HG03354 (cell line): ENCODE results near the gene WEE2.
A peak's percentile ranks its signal among the peaks of the same experiment; 100 is the strongest.
"Not testable (repeated sequence)": the region's sequence is repeated elsewhere in the genome, so short reads cannot be mapped to it uniquely, and the experiment has no call there.

Experiments used
- ATAC-seq: cut with Tn5 transposase; IDR thresholded peaks from one replicate; pipeline ENCODE4 v1.9.1; 2021; ENCODE audit warnings: mild to moderate bottlenecking; ENCODE audit not compliant: unreplicated experiment, poor library complexity, severe bottlenecking

Gene WEE2

DNA sequence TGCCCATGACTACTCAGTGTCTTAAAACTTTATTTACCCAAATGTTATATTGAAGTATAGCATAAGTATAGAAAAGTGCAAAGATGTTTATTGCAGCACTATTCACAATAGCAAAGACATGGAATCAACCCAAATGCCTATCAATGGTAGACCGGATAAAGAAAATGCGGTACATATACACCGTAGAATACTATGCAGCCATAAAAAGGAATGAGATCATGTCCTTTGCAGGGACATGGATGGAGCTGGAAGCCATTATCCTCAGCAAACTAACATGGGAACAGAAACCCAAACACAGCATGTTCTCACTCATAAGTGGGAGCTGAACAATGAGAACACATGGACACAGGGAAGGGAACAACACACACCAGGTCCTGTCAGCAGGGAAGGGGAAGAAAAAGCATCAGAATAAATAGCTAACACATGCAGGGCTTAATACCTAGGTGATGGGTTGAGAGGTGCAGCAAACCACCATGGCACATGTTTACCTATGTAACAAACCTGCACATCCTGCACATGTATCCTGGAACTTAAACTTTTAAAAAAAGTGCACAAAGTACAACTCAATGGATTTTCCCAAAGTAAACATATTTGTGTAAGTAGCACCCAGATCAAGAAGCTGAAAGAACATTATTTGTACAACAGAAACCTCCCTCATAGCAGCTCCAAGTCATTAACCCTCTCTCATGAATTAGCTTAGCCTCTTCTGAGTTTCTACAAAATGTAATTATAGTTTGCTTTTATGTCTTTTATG, 18.9 kb upstream of the WEE2 start:
- ATAC-seq, result not testable (repeated sequence)

DNA sequence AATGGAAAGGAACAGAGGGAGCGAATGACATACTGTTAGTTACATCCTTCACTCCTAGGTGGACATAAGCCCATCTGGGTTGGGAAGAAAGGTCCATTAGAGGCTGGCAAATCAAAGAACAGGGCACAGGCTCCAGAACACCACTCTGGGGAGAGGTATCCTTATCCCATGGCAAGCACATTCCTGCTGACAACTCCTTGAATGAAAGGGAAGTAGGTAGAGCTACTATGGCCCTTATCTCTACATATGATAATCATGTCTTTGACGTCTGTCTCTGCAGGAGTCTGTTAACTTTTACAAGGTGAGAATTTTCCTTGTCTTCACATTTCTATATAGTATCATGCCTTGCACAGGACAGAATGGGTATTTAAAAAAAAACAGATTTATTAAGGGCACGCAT, 16.6 kb upstream of the WEE2 start:
- ATAC-seq, result no peak

DNA sequence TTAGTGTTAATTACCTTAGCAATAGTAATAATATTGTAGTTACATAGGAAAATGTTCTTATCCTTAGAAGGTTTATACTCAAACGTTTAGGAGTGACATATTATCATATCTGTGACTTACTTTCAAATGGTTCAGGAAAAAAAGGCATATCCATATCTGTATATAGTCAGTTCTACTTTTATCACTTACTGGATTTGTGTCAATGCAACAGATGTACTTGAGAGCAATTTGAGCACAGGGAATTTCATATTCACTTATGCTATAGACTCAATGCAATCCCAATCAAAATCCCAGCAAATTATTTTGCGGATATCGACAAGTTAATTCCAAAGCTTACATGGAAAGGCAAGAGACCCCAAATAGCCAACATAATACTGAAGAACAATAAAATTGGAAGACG, 16.2 kb upstream of the WEE2 start:
- ATAC-seq, result no peak

DNA sequence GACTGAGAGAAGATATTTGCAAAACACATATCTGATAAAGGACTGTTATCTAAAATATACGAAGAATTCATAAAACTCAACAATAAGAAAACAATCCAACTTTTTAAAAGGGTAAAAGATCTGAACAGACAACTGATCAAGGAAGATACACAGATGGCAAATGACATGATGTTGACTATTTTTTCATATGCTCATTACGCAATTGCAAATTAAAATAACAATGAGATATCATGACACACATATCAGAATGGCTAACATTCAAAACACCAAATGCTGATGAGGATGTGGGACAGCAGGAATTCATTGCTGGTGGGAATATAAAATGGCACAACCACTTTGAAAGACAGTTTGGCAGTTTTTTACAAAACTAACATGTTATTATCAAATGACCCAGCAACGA, 15.1 kb upstream of the WEE2 start:
- ATAC-seq, result no peak

DNA sequence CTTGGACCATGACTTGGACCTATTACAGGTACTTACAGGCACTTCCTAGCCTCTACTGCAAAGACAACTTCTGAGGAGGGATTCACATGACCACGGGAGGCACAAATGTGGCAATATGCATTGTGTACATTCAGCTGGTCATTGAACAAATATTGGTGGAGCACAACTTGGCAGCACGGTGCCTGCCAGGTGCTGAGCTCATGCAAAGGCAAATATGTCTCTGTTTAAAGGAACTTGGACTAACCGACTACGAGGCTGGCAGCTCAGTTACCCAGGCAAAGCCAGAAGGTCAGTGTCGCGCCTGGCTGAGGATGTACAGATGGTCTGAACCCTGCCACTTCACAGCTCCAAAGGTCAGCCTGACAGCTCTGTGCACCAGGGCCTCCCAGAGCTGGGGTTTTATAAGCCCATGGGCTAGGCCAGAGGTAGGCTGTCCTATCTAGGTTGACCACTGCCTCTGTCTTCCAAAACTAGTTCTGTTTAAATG, 12.3 kb upstream of the WEE2 start:
- ATAC-seq, result no peak

DNA sequence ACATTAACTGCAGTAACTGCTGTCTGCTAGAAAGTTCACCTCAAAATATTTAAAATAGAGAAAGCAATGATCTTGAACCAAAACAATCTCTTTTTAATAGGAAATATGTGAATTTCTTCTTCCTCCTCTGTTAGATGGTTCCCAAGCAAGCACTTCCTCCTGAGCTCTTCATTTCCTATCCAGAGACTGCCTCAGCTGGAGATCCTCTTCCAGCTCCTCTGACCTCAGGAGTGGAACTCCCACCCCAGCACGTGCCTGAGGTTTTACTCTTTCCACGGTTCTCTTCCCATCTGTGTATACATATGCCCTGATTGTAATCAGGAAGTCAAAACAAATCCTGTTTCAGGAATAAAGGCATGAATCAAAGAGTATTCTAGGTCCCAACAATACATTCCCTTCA, 11.8 kb upstream of the WEE2 start:
- ATAC-seq, result no peak

DNA sequence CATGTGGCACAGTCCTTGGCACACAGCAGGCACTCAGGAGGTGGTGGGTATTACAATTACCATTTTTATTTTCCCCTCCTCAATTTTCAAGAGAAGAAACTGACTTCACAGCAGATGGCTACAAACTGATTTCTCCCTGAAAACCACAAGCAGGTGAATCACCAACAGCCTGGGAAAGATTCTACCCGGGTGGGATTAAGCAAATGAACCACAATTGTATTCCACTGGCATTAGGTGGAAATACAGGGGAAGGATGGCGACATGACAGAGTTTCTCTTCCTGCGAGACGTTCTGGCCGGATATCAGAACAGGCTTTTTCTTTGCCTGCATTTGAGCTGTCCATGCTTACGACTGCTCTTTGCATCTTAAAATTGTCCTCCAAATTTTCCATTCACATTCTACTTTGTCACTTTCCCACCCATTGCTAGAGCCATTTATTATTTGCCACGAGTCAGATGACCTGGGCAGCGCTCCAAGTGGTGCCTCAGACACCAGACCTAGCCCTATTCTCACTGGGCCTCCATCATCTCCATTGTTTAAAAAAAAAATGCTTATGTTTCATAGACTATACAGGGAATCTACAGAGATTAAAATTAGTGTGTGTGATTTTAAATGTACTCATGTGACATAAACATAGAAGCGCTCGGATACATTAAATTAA, 10.8 kb upstream of the WEE2 start:
- ATAC-seq, result no peak

DNA sequence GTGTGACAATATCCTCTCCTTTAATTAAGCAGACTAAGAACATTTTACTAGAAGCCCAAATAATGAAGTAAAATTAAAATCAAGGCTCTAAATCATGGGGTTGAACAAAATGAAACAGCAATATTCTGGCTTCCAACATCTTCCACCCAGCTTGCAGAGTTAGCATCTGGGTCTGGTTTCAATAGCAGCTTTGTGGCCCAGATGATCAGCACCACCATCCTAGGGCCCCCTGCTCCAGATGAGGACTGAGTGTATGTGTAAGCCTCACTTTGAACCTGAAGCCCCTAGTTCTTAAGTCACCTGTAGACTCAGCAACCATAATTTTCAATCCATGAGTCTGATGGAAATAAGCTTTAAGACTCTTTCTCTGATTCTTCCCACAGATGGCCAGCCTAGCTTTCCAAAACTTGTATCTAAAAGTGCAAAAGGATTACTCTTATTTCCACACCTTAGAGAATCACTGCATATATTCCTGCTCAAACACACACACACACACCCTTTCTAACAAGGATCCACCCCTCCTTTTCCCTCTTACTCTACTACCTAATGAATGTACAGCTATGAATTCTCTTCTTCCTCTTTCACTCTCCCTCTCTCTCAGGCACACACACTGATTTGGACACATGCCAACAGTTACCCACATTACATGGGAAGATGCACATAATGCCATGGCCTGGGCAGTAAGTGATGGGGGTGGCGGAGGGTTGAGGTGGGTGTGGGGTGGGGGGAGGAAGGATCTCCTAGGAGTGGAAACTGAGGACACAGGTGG, 9.7 kb upstream of the WEE2 start:
- no peak for ATAC-seq

DNA sequence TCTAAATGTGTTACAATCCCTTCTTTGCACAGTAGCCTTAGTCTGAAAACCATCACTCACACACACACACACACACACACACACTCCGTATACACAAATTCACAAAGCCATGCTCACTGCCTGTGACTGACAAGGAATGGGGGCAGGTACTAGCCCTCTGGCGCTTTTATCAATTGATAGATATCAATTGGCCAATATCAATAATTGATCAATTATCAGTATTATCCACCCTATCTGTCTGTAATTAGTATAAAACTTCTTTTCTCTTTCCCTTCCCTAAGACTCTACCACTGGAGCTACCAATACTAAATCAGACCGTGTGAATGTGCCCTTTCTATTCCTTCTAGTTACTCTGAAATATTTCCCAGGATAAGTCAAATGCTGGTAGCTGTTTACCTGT, 8.3 kb upstream of the WEE2 start:
- ATAC-seq, result no peak

DNA sequence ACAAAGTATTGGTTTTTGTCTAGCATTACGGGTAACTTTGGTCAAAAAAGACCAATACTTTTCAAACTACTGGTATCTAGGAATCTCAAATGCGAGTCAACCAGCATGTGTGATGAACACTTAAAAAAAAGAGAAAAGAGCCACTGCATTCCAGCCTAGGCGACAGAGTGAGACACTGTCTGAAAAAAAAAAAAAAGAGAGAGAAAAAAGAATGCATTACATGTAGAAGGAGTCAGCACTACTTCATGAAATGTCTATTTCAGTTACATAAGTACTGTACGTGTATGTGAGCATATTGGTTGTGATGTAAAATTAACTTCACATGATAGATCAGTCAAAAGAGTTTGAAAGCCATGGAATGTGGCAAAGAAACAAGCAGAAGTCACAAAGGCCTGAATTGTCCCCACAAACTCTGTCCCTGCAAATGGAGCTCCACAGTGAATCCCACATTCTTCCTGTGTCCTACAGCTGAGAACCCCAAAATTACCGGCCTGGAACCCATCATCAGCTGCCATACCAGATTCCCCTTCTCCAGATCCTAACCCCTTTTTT, 7.8 kb upstream of the WEE2 start:
- no peak for ATAC-seq

DNA sequence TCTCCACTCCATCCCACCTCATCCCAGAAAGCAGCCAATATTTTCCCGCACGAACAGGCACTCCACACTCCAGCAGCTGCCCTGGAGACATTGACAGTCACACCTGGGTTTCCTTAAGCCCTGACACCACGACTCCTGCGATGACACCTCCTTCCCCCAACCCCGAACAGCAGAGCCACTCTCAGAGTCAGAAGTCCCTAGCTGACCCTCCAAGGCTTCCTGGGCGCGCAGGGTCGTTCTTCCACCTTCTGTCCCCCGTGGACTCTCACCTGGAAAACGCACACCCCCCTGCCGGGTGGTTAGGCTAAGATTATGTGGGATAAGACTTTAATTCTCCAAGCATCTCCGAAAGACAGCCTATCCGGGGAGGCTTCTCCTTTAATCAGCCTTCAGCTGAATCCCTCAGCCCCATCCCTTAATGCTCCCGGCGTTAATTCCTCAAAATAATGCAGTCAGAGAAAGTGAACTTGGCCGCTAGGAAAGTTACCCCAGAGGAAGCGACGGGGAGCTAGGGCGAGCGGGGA, 7.2 kb upstream of the WEE2 start:
- peak; percentile 0 for ATAC-seq

DNA sequence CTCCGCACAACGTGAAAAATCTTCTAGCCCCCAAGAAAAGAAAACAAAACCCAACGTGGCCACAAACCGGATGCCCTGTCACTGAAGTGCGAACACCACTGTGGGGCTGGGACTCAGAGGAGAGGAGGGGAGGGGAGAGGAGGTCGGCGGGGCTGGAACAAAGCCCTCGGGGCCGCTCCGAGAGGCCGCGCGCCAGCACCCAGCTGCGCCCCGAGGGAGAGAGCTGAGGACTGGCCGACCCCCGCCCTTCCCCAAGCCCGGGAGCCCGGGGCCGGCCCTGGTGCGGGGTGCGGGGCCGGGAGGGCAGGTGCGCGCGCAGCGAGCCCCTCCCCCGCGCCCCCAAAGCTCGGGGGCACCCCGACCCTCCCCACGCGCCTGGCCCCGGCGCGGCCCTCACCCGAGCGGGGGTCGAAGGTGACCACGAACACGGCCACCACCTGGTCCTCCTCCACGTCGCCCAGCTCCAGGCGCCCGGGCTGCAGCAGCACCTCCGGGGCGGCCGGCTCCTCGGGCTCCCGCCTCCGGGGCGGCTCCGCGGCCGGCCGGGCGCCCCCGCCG, 6.6 kb upstream of the WEE2 start:
- peak; percentile 88 for ATAC-seq

DNA sequence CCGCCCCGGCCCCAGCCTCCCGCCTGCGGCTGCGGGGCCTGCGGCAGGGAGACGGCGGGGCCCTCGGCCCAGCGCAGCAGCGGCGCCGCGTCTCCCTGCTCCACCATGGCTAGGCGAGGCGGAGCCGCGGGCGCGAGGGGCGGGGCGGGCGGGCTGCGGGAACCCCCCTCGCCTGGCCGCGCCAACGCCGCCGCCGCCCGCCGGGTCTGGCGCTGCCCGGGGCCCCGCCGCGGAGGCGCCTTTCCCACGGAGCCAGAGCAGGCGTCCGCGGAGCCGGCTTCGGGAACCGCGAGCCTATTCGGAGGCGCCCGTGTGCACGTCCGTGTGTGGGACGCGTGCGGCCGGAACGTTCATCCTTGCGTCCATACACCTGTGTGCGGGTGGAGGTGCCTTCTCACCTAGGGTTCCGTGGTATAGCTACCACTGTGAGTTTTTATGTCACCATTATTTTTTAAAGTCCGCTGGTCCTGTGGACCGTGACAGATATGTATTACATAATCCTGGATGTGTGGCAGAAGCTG, 6.0 kb upstream of the WEE2 start, which contains the start of gene DENND11:
Gene DENND11, minus strand, starts transcription at position 120 of the 521 bp plus-strand sequence. Its CDS starts 13 bp downstream, at position 107.
- ATAC-seq, result peak; percentile 77

DNA sequence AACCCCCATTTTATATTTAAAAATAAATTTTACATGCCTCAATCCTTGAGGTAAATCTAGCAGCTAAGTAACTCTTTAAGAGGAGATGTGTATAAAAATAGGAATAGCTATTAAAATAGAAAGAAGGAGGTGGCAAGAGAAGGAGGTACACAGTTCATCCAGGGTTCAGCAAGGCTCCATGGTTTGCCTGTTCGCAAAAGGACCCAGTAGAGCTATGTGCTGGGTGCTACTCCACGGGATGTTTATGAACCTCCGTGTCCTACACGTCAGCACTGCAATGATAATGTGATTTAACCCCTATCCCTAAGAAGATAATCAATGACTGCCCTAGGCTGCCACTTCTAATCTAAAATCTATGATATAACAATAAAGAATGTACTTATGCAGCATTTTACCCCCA, 5.3 kb upstream of the WEE2 start:
- no peak for ATAC-seq

DNA sequence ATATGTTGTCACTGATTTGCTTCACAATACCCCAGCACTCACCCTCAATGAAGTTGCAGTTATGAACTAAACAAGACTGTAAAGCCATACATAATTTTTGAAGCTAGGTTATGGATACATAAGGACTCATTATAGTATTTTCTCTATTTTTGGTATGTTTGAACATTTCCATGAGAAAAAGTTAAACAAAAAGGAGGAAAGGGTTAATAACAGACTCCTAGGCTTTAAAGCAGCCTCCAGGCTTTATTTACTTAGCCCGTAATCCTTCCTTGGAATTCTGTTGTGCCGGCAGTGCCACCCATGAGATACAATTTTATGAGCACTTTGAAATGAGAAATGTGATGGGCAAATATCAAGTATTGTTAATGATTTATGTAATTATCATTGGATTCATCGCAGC, 4.0 kb upstream of the WEE2 start:
- no peak for ATAC-seq

DNA sequence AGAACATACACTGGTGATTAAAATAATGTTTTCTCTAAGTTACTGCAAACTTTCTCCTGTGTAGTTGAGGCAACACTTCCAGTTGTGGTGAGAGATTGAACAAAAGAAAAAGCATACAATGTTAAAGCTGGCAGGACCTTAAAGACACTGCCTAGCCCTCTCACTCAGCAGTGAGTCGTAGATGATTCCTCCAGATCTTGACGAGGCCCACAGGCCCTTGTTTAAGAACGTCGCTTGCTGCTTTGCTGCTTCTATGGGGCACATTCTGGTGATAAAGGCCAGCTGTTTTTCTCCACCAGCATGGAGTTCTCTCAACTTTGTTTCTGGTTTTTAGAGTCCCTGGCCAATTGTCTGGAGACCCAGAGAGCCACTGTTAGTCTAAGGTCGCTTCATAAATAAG, 3.4 kb upstream of the WEE2 start:
- ATAC-seq, result no peak

DNA sequence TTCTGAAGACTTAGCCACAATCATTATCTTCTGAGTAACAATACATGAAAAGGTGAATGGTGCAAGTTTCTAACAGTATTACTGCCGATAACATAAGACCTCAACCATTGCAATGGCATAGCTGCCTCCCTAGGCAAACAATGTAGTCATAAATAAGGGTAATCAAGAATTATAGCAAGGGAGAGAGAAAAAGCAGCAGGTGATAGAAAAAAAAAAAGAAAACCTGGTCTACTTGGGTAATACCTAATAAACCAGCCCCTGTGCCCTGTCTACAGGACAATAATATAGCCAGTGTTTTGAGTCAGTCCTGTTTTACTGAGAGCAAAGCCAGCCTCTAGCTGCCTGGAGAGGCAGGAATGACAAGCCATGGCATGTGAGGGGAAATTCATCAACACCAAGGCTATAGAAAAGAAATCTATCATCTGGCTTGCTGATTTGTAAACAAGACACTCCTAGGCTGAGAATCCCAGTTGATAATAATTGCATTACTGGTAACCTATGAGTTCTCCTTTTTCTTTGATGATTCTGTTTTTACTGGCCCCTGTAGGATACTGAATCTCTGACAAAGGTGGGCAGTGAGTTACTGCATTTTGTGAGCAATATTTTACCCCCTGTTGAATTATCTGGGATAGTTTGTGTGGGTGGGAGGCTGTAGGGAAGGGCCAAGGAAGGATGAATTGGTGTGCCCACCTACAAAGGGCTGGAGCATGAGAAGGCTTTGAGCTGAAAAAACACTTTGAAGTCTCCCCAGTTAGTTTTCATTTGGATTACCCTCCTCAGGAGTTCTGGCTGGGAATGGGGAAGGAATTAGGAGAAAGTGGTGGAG, 1.7 kb upstream of the WEE2 start:
- no peak for ATAC-seq

DNA sequence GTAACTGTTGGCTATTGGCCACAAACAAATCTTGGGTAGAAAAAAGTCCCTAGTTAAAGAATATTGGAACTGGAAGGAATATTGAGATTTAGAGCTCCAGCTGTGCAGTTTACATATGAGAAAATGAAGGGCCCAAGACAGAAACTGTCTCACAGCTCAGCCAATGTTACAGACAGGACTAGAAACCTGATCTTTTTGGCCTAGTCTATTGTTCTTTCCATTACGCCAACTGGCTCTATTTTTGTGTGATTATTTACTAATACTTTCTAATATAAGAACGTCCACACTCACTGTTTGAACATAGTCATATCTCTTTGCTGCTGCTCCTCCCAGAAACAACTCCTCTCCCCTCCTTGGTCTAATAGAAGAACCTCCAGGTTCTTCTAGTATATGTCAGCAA, 1.2 kb downstream of the WEE2 start:
- no peak for ATAC-seq

DNA sequence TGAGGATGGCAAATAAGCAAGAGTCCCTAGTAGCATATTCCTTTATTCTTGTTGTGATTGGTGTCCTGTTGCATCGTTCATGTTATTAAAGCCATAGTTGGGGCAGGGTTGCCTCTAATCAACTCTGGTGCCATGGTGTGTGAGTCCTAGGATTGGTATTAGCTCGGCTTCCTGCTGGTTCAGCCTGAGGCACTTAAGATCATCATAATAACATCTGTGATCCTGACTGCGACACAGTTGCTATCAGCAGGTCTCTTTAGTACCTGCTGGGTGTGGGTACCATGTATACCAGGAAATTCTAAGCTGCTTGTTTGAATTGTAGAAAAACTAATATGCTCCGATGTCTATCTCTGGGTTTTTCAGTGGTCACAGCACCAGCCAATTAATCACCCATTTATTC, 1.6 kb downstream of the WEE2 start:
- ATAC-seq, result no peak
